ACC112 (cell line): ENCODE data around the gene DLG2.

ENCODE experiments used
- H2AFZ ChIP-seq: fragments of 200-600 bp; sonication (generic); one replicate; pipeline ENCODE4 v1.6.0; 2017; ENCODE audit warnings: antibody characterized with exemption, low read length; ENCODE audit not compliant: unreplicated experiment
- H3K27ac ChIP-seq: fragments of 200-600 bp; sonication (generic); 2 replicates; pipeline ENCODE4 v1.5.1; 2014; ENCODE audit warnings: low read depth, mild to moderate bottlenecking, antibody characterized with exemption, low read length, moderate library complexity
- H3K27me3 ChIP-seq: fragments of 200-600 bp; sonication (generic); 2 replicates; pipeline ENCODE4 v1.6.1; 2014; ENCODE audit warnings: mild to moderate bottlenecking, antibody characterized with exemption, low read length, moderate library complexity, mixed read lengths; ENCODE audit not compliant: insufficient read depth
- H3K36me3 ChIP-seq: fragments of 200-600 bp; sonication (generic); 2 replicates; pipeline ENCODE4 v1.6.1; 2016; ENCODE audit warnings: mild to moderate bottlenecking, antibody characterized with exemption, low read length, moderate library complexity, mixed read lengths; ENCODE audit not compliant: insufficient read depth
- H3K4me1 ChIP-seq: fragments of 200-600 bp; sonication (generic); one replicate; pipeline ENCODE4 v1.6.1; 2016; ENCODE audit warnings: low read length, mixed read lengths; ENCODE audit not compliant: insufficient read depth, unreplicated experiment, control insufficient read depth
- H3K4me3 ChIP-seq: fragments of 200-600 bp; sonication (generic); 2 replicates; pipeline ENCODE4 v1.5.1; 2014; ENCODE audit warnings: mild to moderate bottlenecking, low read depth, low read length
- H3K79me2 ChIP-seq: fragments of 200-600 bp; sonication (generic); one replicate; pipeline ENCODE4 v1.6.0; 2016; ENCODE audit warnings: low read length; ENCODE audit not compliant: control insufficient read depth, unreplicated experiment, insufficient read depth

Gene DLG2

DNA sequence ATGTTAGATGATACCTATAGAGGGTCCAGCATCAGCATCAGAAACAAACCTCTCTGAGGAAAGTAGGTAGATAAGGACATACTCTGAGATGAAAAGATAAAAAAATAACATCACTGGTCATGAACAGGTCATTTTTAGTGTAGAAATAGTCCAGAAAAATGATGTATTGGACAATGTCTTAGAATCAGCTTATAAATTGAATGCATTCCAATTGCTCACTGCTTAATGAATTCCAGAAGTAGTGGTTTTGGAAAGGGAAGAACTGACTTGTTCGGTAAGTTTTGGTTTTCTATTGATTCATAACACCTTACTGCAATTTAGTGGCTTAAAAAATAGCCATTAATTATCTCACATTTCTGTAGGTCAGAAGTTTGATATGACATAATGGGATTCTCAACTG, 1411.5 kb downstream of the DLG2 start:
- H3K4me1 ChIP-seq: no peaks in the 10 kb centered on the region
- H3K79me2 ChIP-seq: no peaks in the 10 kb centered on the region
- H3K27ac ChIP-seq: no peak overlapping the region
- no peaks in the 10 kb centered on the region for H3K27me3 ChIP-seq
- no peak overlapping the region for H3K4me3 ChIP-seq
- H2AFZ ChIP-seq: no peak overlapping the region
- H3K36me3 ChIP-seq: no peaks in the 10 kb centered on the region

DNA sequence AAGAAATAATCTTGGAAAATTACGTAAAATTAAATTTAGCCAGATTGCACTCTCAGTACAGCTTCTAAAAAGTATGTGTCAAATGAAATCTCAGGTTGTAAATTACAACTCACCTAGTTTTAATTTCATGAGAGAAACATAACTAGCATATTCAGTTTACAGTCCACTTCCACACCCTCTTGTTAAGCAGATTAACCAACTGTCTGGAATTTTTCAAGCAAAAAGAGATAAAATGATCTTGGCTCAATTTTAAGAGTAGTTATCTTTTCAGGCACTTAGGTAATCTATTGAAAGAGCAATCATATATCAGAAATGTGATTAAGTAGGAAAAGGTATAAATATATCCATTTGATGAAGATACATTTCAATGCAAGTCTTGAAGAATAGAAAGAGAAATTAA, 1412.6 kb downstream of the DLG2 start:
- Histone ChIP-seq H3K27me3 (no peaks in the 10 kb centered on the region), H2AFZ (no peak overlapping the region), H3K27ac (no peak overlapping the region), H3K4me1 (no peaks in the 10 kb centered on the region), H3K79me2 (no peaks in the 10 kb centered on the region), H3K36me3 (no peaks in the 10 kb centered on the region), H3K4me3 (no peak overlapping the region)

DNA sequence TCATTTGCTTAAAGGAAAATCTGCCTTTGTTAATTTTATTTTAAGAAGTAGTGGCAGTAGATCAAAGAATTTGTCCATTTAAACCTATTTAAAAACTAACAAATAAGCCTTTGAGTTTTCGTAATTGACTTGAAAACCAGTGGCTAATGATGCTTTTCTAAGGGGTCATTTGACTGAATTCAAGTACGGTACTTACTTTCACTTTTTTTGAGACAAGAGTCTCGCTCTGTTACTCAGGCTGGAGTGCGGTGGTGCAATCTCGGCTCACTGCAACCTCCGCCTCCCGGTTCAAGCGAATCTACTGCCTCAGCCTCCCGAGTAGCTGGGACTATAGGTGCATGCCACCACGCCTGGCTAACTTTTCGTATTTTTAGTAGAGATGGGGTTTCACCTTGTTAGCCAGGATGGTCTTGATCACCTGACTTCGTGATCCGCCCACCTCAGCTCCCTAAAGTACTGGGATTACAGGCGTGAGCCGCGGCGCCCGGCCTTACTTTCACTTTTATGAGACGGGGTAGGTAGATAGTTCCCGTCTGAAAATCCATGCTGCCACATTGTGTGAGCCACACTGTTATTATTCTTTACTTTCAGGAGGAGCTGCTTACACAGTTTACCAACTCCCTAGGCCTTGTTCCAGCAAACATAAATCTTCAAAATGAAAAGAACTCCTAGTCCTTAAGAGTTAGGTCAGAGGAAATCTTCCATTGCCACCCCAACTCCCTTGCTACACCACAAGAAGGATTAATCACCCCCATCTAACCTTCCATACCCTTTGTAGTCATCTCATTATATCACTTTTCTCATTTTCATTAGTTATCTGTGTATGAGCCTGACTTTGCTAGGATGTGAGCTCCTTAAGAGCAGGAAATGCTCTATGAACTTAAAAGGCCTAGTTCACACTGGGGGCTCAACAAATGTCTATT, 1414.4 kb downstream of the DLG2 start:
- Histone ChIP-seq H3K36me3 (no peaks in the 10 kb centered on the region), H2AFZ (no peak overlapping the region), H3K27ac (no peak overlapping the region), H3K4me1 (no peaks in the 10 kb centered on the region), H3K4me3 (no peak overlapping the region), H3K79me2 (no peaks in the 10 kb centered on the region), H3K27me3 (no peaks in the 10 kb centered on the region)

DNA sequence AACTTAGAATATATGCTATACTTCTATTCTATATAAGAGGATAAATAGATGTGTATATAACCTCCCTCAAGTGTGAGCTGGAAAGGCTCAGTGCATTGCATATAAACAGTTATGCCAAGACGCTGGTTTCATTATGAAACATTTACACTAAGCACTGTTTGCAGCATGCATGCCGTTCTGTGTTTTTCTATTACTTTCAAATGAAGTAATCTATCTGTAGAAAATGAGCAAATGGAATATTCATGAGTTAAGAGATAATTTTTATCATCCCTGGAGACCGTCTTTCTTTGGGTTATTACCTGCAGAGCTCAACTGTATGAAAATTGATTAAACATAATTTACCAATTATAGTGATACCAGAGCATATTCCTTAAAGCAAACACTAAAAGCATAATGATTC, 1415.2 kb downstream of the DLG2 start:
- no peak overlapping the region for H3K4me3 ChIP-seq

DNA sequence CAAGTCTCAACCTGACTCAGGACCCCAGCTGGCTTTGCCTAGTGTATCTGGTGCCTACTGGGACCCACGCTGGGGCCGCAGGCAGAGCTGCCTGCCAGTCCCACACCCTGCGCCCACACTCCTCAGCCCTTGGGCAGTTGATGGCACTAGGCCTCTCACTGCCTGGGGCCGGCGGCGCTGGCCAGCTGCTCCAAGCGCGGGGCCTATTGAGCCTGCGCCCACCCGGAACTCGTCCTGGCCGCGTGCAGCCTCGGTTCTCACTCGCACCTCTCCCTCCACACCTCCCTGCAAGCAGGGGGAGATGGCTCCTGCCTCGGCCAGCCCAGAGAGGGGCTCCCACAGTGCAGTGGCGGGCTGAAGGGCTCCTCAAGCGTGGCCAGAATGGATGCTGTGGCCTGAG, 1432.4 kb downstream of the DLG2 start:
- Histone ChIP-seq H3K4me3 (no peak overlapping the region), H2AFZ (no peak overlapping the region), H3K79me2 (no peaks in the 10 kb centered on the region), H3K27me3 (0 out of 2 replicates have a peak, but pooled peaks cover 4% of the 10 kb centered on the region), H3K4me1 (no peaks in the 10 kb centered on the region), H3K27ac (no peak overlapping the region), H3K36me3 (no peaks in the 10 kb centered on the region)

More for the DNA sequence above, 1415.2 kb downstream of the DLG2 start:
- H3K27me3 ChIP-seq: no peaks in the 10 kb centered on the region
- no peaks in the 10 kb centered on the region for H3K79me2 ChIP-seq
- no peaks in the 10 kb centered on the region for H3K36me3 ChIP-seq
- H3K4me1 ChIP-seq: no peaks in the 10 kb centered on the region
- no peak overlapping the region for H2AFZ ChIP-seq
- H3K27ac ChIP-seq: no peak overlapping the region

DNA sequence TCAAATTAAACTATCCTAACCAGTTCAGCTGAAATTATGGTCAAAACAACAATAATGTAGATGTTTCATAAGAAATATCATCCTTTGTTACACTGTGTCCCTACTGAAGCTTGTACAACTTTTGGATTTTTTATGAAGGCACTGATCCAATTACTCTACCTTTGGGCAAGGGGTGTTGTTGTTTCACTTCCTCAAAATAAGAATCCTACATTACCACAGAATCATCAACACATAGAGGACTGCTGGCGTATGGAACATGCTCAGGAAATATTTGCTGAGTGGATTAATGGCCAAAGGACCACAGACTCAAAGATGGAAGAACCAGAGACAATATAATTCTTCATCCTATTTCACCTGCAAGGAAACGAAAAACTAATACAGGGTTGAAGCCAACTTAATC, 1433.4 kb downstream of the DLG2 start:
- Histone ChIP-seq H3K36me3 (no peaks in the 10 kb centered on the region), H3K79me2 (no peaks in the 10 kb centered on the region), H3K4me1 (no peaks in the 10 kb centered on the region), H3K27me3 (0 out of 2 replicates have a peak, but pooled peaks cover 4% of the 10 kb centered on the region), H3K4me3 (no peak overlapping the region), H3K27ac (no peak overlapping the region), H2AFZ (no peak overlapping the region)

DNA sequence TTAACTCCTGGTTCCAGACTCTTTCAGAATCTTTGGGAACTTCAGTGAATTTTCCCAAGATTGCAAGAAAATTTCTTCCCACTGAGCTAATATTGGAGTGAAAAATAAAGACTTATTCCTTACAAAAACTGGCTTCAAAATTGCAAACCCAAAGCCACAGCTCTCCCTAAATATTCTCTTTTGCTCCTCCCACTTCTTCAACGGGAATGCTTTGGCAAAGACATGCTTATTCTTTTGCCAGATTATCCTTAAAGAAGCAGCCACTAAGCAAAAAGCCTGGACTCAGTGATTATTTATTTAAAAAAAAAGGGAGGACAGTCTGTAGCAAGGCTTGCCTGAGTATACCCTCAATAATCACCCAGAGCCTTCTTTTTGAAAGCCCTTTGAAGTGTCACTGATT, 1438.6 kb downstream of the DLG2 start:
- Histone ChIP-seq H3K4me1 (no peaks in the 10 kb centered on the region), H3K36me3 (no peaks in the 10 kb centered on the region), H2AFZ (no peak overlapping the region), H3K4me3 (no peak overlapping the region), H3K27ac (no peak overlapping the region), H3K79me2 (no peaks in the 10 kb centered on the region), H3K27me3 (0 out of 2 replicates have a peak, but pooled peaks cover 4% of the 10 kb centered on the region)

DNA sequence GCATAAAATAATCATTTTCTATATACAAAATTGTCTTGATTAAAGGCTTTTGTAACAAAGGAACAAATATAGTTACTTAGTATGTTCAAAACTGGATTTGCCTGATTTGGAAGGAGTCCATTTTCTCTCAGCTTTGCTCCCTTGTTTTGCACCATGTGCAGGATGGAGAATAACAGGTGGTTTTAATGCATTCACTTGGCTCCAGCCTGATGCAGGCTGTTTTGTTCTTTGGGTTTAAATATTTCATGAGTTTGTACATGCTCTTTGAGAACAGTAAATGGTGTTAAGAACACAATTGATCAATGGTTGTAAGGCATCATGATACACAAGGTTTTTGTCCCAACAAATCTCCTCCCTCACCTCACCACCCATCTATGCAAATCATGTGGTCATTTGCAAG, 1454.1 kb downstream of the DLG2 start:
- H3K27me3 ChIP-seq: no peaks in the 10 kb centered on the region
- no peaks in the 10 kb centered on the region for H3K4me1 ChIP-seq
- no peaks in the 10 kb centered on the region for H3K36me3 ChIP-seq
- no peak overlapping the region for H2AFZ ChIP-seq
- H3K27ac ChIP-seq: no peak overlapping the region
- no peak overlapping the region for H3K4me3 ChIP-seq
- no peaks in the 10 kb centered on the region for H3K79me2 ChIP-seq

DNA sequence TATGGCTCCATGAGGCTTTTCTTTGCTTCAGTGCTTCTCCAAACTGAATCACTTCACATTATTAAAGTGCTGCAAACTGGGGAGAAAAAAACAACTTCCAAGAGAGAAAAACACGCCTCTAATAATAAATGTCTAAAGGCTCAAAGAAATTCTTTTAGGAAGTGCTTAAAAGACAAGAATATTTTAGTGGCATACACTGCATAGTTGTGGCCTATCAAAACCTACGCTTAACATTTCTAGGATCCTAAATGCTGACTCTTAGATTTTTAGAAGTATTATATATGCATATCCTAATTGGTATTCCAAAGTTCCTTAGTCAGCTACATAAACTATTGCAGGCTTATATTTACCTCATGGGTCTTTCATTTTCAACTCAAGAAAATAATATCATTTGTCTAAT, 1462.0 kb downstream of the DLG2 start:
- H3K4me3 ChIP-seq: no peak overlapping the region
- no peaks in the 10 kb centered on the region for H3K36me3 ChIP-seq
- no peaks in the 10 kb centered on the region for H3K27me3 ChIP-seq
- H3K4me1 ChIP-seq: no peaks in the 10 kb centered on the region
- no peak overlapping the region for H3K27ac ChIP-seq
- no peaks in the 10 kb centered on the region for H3K79me2 ChIP-seq
- H2AFZ ChIP-seq: no peak overlapping the region

DNA sequence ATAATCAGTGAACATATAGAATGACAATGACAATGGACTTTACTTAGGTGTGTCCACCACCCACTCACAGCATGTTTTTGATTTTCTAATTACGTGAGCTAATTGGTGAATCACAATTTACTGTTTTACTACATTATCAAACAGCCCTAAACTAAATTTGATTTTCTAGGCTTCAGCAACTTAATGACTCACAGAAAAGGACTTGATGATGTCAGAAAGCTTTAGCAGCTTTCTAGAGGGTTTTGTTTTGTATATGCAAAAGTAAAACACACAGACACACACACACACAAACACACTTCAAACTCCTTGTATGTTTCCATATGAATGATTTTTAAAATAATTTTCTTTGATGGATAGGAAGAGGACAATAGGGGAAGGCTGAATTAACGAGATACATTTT, 1462.4 kb downstream of the DLG2 start:
- no peaks in the 10 kb centered on the region for H3K79me2 ChIP-seq
- no peak overlapping the region for H3K27ac ChIP-seq
- no peaks in the 10 kb centered on the region for H3K4me1 ChIP-seq
- no peaks in the 10 kb centered on the region for H3K36me3 ChIP-seq
- no peak overlapping the region for H3K4me3 ChIP-seq
- no peak overlapping the region for H2AFZ ChIP-seq
- H3K27me3 ChIP-seq: no peaks in the 10 kb centered on the region

DNA sequence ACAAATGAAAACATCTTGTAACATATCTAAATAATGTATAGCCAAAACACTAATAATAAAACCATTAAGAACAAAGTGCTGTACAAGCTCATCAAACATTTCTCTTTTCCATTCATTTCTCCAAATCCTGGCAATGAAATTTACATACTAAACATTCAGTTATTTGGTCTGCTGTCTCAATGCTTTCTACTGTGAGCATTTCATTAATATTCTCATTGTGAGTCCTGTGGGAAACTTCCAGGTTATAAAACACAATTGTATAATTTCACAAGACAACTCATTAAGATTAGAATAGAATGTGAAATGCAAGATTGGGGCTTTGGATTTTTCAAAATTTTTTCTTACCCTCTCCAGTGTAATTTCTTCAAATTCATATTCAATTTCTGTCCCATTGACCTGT, 1464.0 kb downstream of the DLG2 start:
- H3K79me2 ChIP-seq: no peaks in the 10 kb centered on the region
- no peak overlapping the region for H2AFZ ChIP-seq
- no peak overlapping the region for H3K27ac ChIP-seq
- H3K4me1 ChIP-seq: no peaks in the 10 kb centered on the region
- H3K4me3 ChIP-seq: no peak overlapping the region
- no peaks in the 10 kb centered on the region for H3K27me3 ChIP-seq
- no peaks in the 10 kb centered on the region for H3K36me3 ChIP-seq
